Measurements from ENCODE around the gene LTBP1.

The LTBP1 gene

DNA sequence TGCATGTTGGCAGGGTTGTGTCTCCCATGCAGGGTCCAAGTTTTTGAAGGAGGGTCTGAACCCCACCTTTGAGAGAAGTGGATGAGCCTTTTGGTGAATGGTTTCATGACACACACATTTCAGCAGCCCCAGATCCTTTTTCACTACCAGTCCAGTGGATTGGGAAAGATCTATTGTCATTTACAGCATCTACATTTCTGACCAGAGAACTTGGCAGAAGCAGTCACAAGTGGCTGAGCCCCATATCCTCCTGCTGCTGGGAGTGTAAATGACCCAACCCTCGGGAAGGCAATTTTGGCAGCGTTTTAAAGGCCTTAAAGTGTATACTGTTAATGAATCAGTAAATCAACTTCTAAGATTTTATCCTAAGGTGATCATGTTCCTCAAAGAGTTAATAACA, 355.6 kb downstream of the LTBP1 start:
- no peak for DNase-seq (ENCODE audit: low read depth, low spot score)

DNA sequence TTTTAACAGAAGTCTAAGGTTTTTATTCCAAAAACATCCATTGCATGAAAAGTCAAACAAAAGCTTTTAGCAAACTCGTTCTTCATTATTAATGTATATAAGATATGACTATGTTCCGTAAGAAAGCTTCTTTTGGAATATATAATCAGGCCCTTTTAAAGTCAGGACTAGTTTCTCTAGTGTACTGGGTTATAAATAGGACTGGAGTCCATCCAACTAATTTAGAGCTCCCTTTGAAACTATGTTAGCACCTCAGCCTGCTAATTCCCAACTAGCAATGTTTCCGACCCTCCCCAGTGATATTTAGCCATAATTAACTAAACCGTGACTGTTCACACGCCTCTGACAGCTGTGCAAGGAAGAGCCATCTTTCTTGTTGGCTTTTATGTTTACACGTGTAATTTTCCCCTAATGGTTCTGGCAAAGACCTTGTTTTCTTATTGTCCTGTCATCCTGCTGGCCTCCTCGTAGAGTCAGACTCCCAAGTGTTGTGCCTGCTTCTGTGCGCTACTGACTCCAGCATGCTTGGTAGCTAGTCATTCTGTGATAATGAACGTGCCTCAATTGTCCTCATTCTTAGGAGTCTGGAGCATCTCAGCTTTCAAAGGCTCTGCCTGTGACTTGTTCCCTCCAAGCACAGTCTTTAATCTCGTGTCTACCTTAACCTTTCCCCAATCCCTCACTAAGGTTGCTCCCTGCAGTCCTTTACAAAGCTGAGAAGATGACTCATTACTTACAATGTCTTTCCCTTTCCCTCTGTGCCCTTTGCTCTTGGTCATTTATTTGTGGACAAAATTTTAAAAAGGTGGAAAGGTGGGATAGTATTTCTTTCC, 357.5 kb downstream of the LTBP1 start:
- no peak for DNase-seq (ENCODE audit: low read depth, low spot score)

DNA sequence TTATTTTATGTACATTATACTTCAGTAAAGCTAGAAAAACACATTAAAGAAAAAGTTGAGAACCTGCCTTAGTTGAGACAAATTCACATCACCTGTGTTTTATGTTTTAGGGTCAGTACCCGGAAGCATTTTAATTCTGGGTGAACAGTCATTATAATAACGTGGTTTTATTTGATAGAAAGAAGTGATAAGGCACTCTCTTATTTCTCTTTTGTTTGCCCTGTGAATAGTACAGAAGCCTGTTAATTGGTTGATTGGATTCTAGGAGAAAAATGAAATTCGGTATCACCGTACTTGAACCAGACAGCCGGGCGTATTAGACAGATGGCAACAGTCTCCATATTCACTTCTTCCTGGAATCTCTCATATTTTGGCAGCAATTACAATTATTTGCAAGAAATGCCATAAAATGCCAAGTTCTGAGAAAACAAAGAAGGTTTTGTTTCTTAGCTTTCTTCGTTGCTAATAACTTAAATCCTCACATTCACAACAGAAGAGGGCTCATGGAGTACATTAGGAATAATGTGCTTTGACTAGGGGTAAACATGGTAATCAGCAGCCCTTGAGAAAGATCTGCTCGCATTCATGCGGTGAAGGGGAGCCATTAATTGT, 361.0 kb downstream of the LTBP1 start:
- DNase-seq (ENCODE audit: low read depth, low spot score), result no peak

DNA sequence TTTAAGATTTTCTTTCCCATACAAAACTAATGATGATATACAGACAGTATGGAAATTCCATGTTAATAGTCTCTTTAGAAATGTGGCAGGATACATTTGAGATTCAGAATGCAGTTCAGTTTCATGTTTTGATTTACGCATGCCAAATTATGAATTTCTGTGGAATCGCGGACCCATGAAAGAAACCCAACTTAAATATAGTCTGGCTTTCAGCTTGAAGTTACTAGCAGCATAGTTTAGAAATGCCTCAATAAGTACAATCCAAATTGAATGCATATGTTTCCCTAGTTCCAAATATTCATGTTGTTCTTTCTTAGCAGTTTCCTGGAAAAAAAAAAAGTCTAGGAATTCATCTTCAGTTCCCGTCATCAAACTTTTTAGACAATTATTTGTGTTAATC, 365.6 kb downstream of the LTBP1 start:
- no peak for DNase-seq (ENCODE audit: low read depth, low spot score)

DNA sequence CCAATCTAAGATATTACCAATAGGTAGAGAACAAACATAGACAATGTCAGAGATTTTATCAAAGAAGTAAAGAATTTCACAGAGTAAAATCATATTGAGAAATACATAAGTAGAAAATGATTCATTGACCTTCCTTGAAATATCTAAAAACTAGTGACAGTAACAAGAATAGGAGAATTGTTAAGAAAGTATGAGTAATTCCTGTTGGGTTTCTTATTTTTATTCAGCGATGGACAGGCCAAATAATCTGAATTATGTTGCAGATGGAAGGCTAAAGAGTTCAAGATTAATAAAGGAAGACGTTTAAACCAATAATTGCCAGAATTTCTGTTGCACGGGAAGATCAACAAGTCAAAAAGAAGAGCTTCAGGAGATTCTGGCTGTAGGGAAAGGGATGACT, 366.3 kb downstream of the LTBP1 start:
- DNase-seq (ENCODE audit: low read depth, low spot score), result no peak

DNA sequence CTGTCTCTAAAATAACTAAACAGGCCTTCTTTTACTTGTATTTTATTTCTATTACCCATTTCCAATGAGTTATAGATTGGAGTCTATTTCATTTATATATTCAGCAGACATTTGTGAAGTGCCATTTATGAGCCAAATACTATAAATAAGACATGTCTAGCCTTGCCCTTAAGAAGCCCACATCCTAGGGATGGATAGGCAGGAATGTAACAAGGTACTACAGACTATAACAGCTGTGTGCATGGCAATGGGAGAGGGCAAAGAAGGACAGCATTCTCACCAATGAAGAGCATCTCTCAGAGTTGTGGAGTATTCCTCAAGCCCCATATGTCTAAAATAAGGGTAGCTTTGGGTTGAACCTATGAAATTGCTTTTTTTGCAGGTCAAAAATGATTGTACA, 367.8 kb downstream of the LTBP1 start:
- DNase-seq (ENCODE audit: low read depth, low spot score), result no peak

DNA sequence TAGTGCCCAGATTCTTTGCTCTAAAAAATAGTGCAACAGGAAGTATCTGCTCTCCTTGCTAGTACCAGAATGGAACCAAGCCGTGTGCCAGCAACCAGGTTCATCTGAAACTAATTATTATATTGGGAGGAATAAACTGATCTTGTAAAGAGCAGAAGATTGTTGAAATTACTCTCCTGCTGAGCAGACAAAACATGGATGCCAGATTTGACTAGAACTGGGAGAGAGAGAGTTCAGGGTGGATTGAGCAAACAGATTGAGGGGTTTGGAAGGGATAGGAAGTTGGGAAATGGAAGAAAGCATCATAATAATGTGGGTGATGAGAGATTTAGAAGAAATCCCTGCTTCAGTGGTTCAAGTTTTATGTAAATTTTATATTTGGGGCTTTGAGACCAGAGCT, 369.6 kb downstream of the LTBP1 start:
- DNase-seq (ENCODE audit: low read depth, low spot score), result no peak

DNA sequence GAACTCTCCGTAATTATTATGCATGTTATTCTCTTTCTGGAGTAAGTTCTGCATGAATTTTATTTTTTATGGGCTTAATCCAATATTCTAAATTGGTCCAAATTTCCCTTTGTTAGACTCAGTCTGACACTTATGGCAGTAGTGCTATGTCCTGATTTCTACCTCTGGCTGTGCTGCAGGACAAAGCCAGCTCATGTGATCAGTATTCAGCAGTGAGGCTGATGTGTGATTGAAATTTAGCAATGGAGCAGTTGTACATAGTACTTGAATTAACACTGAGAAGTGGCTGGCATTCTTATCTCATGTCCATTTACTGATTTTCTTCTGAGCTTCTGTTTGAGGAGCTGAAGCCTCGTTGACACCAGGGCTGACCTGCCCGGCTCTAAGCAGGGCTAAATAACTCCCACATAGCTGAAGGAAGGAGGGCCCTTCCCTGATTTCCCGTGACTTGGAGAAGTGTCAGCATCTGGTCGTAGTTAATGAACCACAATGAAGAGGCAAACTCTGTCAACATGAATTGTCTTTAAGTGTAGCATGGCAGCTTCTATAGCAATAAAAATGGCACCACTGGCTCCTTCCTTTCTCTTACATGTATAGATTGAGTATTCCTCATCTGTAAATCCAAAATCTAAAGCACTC, 370.7 kb downstream of the LTBP1 start:
- no peak for DNase-seq (ENCODE audit: low read depth, low spot score)

DNA sequence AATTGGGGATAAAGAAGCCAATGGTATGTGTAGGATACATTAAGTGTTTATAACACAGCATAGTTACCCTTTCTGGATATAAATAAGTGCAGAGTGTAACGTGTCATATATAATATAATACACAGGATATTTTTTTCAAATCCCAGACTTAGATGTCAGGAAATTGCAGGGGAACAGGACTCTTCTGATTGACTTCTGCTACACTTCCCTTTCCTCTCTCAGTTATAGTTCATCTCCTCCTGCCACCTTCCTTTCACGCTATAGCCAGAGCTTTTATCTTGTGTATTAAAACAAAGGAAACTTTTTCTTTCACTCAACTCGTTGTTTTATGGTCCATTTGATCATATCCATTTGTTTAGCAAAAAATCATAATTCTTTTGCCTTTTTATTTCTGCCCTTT, 371.7 kb downstream of the LTBP1 start:
- no peak for DNase-seq (ENCODE audit: low read depth, low spot score)

DNA sequence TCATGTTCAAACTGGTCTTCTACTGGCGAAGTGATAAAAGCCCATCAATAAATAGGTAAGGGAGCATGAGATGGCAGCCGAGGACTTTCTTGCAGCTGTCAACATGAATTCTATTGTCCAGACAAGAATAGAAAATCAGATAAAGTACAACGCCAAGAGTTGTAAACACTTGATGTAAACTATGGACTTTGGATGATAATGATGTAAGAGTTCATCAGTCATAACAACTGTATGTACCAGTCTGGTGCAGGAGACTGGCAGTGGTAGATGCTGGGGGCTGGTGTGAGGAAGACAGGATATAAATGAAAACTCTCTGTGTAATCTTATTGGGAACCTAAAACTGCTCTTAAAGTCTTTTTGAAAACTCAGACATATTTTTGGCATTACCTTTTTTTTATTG, 373.8 kb downstream of the LTBP1 start:
- DNase-seq (ENCODE audit: low read depth, low spot score), result no peak

DNA sequence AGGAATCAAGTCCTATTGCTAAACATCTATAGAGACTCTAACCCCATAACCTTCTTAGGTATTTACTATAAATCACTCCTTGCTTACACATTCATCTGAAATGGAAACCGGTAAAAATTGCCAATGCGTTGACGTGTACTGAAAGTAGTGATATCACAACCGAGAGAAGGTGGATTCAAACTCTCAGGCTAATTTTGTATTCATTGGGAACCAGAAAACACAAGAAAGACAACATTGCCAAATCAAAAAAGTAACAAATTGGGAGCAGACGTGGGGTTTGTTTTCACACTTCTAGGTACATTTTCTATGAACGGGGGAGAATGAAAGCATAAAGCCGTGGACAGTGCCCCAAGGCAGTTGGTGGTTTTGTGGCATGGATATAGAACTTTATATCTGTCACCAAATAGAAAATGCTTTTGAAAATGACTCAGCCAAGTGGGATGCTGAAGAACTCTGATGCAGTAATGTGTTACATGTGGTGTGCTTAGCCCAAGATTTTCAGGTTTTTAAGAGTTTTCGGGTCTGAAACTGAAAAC, 374.6 kb downstream of the LTBP1 start:
- DNase-seq (ENCODE audit: low read depth, low spot score), result no peak

DNA sequence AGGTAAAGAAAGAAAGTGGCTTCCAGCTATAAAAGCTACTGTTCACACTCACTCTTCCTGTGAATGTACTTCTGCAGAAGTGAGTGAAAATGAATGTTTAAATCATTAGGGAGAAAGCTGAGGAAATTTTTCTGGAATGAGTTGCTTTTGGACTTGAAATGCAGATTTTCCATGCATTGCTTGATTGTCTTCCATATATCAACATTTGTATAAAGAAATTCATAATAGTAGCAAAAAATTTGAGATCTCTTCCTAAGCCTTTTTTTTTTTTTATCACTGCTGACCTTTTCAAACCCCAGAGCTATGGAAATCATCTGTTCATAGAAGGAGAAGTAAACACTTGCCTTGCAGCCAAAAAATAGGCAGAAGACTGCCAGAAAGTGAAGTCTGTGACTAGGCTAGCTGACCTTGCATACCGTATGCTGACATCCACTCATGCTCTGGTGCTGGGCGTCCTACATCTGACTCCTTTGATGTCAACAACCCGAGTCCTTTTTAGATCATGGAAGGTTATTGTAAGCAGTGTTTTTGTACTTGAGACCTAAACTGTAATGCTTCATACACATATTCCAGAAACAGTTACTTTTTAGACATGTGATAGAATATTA, 375.2 kb downstream of the LTBP1 start:
- DNase-seq (ENCODE audit: low read depth, low spot score), result no peak

DNA sequence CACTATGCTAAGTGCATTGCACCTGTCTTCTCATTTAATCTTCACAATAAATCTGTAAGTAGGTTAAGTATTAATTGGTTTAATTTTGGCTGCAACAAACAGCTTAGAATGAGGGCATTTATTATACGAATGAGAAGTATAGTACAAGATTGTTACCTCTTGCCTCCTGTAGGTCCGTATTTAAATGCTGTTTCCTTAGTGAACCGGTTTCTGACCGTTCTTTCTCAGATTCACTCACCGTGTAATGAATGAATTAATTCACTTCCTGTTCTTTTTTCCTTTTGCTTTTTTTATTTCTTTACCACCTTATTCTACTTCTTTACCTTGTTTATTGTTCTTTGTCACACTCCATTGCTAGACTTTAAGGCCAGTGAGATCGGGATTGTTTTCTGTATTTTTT, 375.9 kb downstream of the LTBP1 start:
- no peak for DNase-seq (ENCODE audit: low read depth, low spot score)

DNA sequence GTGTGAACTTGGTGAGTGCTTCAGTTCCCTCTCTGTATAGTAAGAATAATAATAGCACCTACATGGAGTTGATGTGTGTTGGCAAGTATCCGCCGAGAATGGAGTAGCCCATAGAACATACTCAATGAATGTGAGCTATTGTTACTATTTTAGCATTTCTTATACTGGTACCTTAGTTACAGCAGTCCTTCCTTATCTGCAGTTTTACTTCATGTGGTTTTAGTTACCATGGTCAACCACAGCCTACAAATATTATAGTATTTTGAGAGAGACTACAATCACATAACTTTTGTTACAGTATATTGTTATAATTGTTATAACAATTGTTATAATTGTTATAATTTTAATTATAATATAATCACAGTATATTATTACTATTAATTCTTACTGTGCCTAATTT, 377.2 kb downstream of the LTBP1 start:
- no peak for DNase-seq (ENCODE audit: low read depth, low spot score)

DNA sequence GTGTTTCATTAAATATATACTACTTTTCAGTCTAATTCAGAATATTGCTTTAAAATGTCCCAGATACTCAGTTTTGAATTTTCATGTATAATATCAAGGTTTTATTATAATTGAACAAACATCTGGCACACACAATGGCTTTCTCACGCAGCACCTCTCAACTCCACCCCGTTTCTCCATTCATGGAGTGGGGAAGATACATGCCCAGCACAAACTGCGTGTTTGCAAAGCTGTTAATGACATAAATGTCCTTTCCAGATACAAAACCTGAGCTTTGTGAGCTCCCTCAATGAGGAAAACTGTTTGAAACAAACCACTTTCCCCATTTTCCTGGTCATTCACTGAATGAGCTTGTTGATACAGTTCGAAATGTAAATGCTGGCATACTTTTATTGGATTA, 379.3 kb downstream of the LTBP1 start:
- DNase-seq (ENCODE audit: low read depth, low spot score), result no peak

DNA sequence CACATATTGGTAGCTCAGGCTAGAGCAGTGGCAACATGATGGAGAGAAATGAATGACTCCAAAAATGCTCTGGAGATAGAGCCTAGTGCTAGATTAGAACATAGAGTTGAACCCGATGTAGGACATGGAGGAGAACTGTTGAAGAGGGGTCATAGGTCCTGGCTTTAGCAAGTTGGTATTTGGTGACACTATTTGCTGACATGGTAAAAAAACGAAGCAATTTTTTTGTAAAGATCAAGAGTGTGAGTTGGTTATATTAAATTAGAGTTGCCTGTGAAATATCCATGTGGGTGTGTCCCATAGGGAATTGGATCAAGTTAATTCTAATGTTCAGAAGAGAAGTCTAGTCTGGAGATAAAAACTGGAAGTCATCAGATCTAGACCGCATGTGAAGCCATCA, 386.7 kb downstream of the LTBP1 start:
- no peak for DNase-seq (ENCODE audit: low read depth, low spot score)

DNA sequence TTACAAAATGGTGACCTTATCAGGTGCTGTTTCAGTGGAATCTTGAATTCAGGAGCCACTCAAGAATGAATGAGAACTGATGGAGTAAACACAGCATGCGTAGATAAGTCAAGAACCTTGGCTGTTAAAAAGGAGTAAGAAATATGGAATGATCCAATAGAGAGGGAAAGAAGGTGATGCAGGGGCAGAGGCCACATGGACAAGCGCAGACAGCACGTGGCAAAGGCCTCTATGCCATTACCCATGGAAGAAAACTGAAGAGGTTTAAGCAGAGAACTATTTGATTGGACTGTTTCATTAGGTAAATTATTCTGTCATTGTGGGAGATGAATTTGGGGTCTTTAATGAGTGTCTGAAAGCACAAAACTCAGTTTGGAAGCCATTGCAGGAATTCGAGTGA, 387.3 kb downstream of the LTBP1 start:
- DNase-seq (ENCODE audit: low read depth, low spot score), result no peak

DNA sequence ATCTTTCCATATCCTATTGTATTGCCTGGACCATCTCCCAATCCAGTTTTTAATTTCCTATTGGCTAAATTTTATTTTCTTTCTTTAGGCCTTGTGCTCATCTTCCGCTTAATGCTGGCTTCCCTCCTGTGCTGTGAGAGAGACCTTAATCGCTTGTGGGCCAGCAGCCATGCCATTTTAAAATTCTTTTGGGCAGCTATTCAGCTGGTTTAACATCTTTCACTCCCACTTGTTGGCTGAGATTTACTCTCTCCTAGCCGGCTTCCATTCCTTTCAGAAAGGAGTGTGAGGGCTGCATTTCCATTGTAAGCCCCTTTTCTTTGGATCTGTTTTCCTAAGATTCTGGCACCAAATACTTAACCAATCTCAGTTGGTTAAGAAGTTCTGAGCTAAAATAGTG, 388.8 kb downstream of the LTBP1 start:
- DNase-seq (ENCODE audit: low read depth, low spot score), result no peak

DNA sequence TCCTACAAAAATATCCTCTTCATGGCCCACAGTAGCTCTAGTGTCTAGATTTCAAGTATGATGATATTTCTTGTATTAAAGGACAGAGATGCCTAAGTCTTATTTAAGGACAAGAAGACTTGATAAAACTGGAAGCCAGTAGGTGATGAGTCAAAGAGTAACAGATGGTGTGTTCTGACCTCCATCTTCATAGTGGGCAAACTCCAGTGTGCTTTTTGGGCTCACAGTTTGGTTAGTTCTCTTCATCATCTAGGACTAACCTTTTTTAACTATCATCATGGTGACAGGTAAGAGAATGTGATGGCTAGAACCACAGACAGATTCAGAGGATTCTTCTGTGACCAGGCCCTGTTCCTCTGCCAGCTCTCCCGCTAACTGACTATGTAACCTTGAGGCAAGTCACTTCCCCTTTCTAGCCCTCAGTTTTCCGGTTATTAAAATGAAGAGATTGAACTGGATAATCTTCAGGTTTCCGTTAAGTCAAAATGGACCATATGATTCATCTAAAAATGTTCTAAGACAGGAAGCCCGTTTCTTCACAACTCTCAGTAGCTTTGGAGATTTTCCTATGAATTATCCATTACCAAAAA, 389.4 kb downstream of the LTBP1 start:
- DNase-seq (ENCODE audit: low read depth, low spot score), result no peak

DNA sequence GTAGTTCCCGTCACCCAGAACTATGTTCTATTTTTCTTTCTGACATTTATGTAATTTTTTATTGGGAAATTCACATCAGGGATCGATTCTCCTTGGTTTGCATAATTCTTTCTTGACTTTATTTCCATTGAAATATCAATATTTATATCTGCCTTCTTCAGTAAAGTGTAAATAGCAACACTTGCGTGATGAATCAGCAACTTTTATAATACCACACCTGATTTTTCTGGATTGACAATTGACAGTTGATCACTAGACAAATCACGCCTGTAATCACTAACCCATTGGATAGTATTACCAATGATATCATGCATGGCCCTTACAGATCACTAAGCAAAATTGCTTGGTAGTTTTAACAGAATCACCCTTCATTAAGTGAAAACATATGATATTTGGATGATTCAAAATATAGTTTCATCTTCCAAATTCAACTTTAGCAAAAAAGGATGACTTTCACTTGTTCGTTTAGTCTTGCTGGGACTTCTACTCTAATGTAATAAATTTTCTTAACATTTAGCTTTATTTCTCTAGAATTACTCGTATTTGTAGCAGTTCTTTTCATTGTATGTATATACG, 390.7 kb downstream of the LTBP1 start:
- no peak for DNase-seq (ENCODE audit: low read depth, low spot score)

DNA sequence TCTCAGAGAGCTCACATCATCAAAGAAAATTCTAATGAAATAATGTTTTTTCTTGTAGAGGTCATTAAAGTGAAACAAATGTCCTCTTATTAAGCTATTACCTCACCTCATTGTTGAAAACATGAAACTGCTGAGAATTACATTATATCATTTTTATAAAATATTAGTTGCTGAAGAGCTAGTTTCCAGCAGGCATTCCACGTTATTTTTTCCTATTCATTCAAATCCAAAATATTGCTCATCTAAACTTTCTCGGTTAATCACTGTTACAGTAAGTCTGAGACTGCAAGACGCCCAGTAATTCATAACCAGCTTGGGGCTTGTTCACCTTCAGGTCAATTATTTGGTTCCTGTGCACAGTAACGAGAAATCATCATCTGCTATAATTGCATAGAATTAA, 391.2 kb downstream of the LTBP1 start:
- DNase-seq (ENCODE audit: low read depth, low spot score), result no peak

DNA sequence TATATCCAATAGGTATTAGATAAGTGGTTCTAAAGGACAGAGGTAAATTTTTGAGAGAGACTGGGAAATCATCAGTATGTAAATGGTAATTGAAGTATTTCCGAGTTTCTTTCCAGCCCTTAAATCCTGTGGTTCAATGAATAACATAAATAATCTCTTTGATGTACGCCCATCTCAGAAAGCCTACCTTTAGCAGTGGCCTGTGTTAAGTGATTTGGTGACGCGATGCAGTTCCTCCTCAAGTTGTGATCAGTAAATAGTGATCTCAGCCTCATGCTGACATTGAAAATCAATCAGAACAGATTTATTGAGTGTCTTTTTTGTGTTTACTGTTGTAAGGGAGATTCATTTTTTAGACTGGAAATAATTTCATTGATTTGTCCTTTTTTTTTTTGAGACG, 392.5 kb downstream of the LTBP1 start:
- DNase-seq (ENCODE audit: low read depth, low spot score), result no peak
